GM12873 (cell line): Measurements from ENCODE around the gene OSBPL9.

ENCODE experiments used
- CTCF ChIP-seq: IDR thresholded peaks from 2 replicates; pipeline ENCODE4 v1.5.1; 2012; ENCODE audit warnings: low read depth, mild to moderate bottlenecking, moderate library complexity, low read length, control low read depth; ENCODE audit not compliant: insufficient read depth; ENCODE audit errors: missing control alignments

OSBPL9 gene

GRCh38 chr1:51610637-51611036 is 6.3 kb upstream of the OSBPL9 start:
- TF ChIP-seq CTCF: no peak

- no peak for TF ChIP-seq CTCF
Observed at GRCh38 chr1:51612447-51612961, 4.4 kb upstream of the OSBPL9 start.

GRCh38 chr1:51615780-51616291 is 1.1 kb upstream of the OSBPL9 start:
- TF ChIP-seq CTCF: no peak

GRCh38 chr1:51616490-51616889 is 402 bp upstream of the OSBPL9 start:
- no peak for TF ChIP-seq CTCF

- TF ChIP-seq CTCF: no peak
Observed at GRCh38 chr1:51618715-51619114, 1.8 kb downstream of the OSBPL9 start.

GRCh38 chr1:51620470-51620869 is 3.6 kb downstream of the OSBPL9 start:
- no peak for TF ChIP-seq CTCF

GRCh38 chr1:51621161-51621560 is 4.3 kb downstream of the OSBPL9 start:
- no peak for TF ChIP-seq CTCF
